HFF-Myc (cell line): ENCODE measurements around the gene BMPER.

Experiments
- DNase-seq: peaks from one replicate; pipeline ENCODE4 v3.0.0-alpha.2; 2011; ENCODE audit warnings: low read depth; ENCODE audit errors: extremely low read depth
- H3K4me3 ChIP-seq: replicated peaks from 2 replicates; pipeline ENCODE4 v1.5.1; 2011; ENCODE audit warnings: low read depth, mild to moderate bottlenecking, control low read depth, low read length
- CTCF ChIP-seq: IDR thresholded peaks from 2 replicates; pipeline ENCODE4 v1.5.1; 2012; ENCODE audit warnings: mild to moderate bottlenecking, low read depth, low read length, control low read depth; ENCODE audit errors: missing control alignments

The BMPER gene

GRCh38 chr7:34191162-34191561 lies 285.8 kb downstream of the BMPER start:
- no peak for TF ChIP-seq CTCF
- no peak for DNase-seq
- H3K4me3 ChIP-seq, result no peak overlapping the region

- no peak for DNase-seq
- no peak overlapping the region for H3K4me3 ChIP-seq
- no peak for TF ChIP-seq CTCF
These were observed 286.6 kb downstream of the BMPER start for GRCh38 chr7:34191771-34192479.

GRCh38 chr7:34192906-34193305 lies 287.6 kb downstream of the BMPER start:
- no peak overlapping the region for H3K4me3 ChIP-seq
- no peak for TF ChIP-seq CTCF
- no peak for DNase-seq

GRCh38 chr7:34198231-34198641 lies 292.9 kb downstream of the BMPER start:
- no peak overlapping the region for H3K4me3 ChIP-seq
- no peak for TF ChIP-seq CTCF
- no peak for DNase-seq
